PFSK-1 (cell line): ENCODE results near the gene LITAF.

Experiments used
- POLR2AphosphoS5 ChIP-seq: IDR thresholded peaks from 2 replicates; pipeline ENCODE4 v1.6.1; 2012; ENCODE audit warnings: low read depth, mild to moderate bottlenecking, control low read depth, low read length, moderate library complexity
- SIN3A ChIP-seq: IDR thresholded peaks from 2 replicates; pipeline ENCODE4 v1.6.1; 2012; ENCODE audit warnings: mild to moderate bottlenecking, low read length, moderate library complexity, borderline replicate concordance; ENCODE audit not compliant: insufficient read depth
- TAF1 ChIP-seq: IDR thresholded peaks from 2 replicates; pipeline ENCODE4 v1.6.1; 2012; ENCODE audit warnings: low read length, control low read depth, borderline replicate concordance; ENCODE audit not compliant: insufficient read depth

GRCh38 chr16:11529285-11529684 is 57.4 kb downstream of the LITAF start:
- TF ChIP-seq POLR2AphosphoS5 (no peak), SIN3A (no peak), TAF1 (no peak)
